H1 (cell line): ENCODE measurements around the gene SVEP1. TPM values are rescaled to one million over a fixed set of nuclear protein-coding genes. Genes with fewer than 3 reads are reported as not detected.

Experiments
- CTCF ChIA-PET: fragments of 300-600 bp; sonication (Branson Sonifier 250); formaldehyde crosslinking; loops from one replicate; lab custom pipeline; 2021; ENCODE audit not compliant: partially characterized antibody; lab: Charles Lee
- POLR2A ChIA-PET: fragments of 300-600 bp; sonication (Branson Sonifier 250); formaldehyde crosslinking; loops from one replicate; lab custom pipeline; 2021; ENCODE audit warnings: inconsistent platforms; ENCODE audit not compliant: partially characterized antibody; lab: Charles Lee
- DNase-seq, 2 experiments: peaks; one replicate each; pipeline versions ENCODE4 v3.0.0 to v3.0.0-alpha.2; 2010 to 2022; ENCODE audit warnings: low spot score in 2 of 2, low read depth in 1 of 2, mixed read lengths in 1 of 2
- FAIRE-seq: peaks from 2 replicates; lab custom pipeline; 2011; peaks lifted over from hg19 to GRCh38; lab: Jason Lieb, UNC
- H2AFZ ChIP-seq: 2 replicates; pipeline ENCODE4 v1.8.1; 2012; ENCODE audit warnings: low read length, inconsistent platforms
- H2AK5ac ChIP-seq: 2 replicates; pipeline ENCODE4 v1.6.1; 2013; ENCODE audit warnings: low read depth, low read length
- H2BK120ac ChIP-seq: replicated peaks from 2 replicates; pipeline ENCODE3; 2013; ENCODE audit warnings: low read depth, low read length, inconsistent platforms
- H2BK12ac ChIP-seq: 2 replicates; pipeline ENCODE4 v1.6.1; 2013; ENCODE audit warnings: low read depth, low read length
- H2BK15ac ChIP-seq: 2 replicates; pipeline ENCODE4 v1.6.1; 2013; ENCODE audit warnings: low read length
- H2BK20ac ChIP-seq: 2 replicates; pipeline ENCODE4 v1.6.1; 2013; ENCODE audit warnings: low read length
- H2BK5ac ChIP-seq: 2 replicates; pipeline ENCODE4 v1.6.1; 2013; ENCODE audit warnings: low read depth, low read length
- H3K14ac ChIP-seq: 2 replicates; pipeline ENCODE4 v1.6.1; 2013; ENCODE audit warnings: inconsistent platforms; ENCODE audit not compliant: insufficient read length
- H3K18ac ChIP-seq: 2 replicates; pipeline ENCODE4 v1.6.1; 2013; ENCODE audit warnings: low read length; ENCODE audit errors: extremely low read depth
- H3K23ac ChIP-seq: 2 replicates; pipeline ENCODE4 v1.6.1; 2013; ENCODE audit warnings: inconsistent platforms; ENCODE audit not compliant: insufficient read length
- H3K23me2 ChIP-seq: 2 replicates; pipeline ENCODE4 v1.6.1; 2013; ENCODE audit warnings: low read depth, low read length
- H3K27ac ChIP-seq: 2 replicates; pipeline ENCODE4 v1.6.1; 2011; ENCODE audit warnings: low read depth, low read length, inconsistent platforms
- H3K27me3 ChIP-seq, 4 experiments: replicated peaks in 1 of 4; 1 replicate in 1 of 4; 2 replicates in 3 of 4; pipeline versions ENCODE4 v1.6.1 to v1.8.1; 2011 to 2013; ENCODE audit warnings: low read length in 3 of 4, mild to moderate bottlenecking in 3 of 4, inconsistent platforms in 2 of 4, mixed read lengths in 2 of 4, moderate library complexity in 1 of 4; ENCODE audit not compliant: control insufficient read depth in 3 of 4, insufficient read depth in 3 of 4; ENCODE audit errors: extremely low read depth in 1 of 4
- H3K36me3 ChIP-seq, 4 experiments: 2 replicates each; pipeline versions ENCODE4 v1.6.1 to v1.8.1; 2011 to 2013; ENCODE audit warnings: mild to moderate bottlenecking in 4 of 4, low read length in 3 of 4, moderate library complexity in 2 of 4, control low read depth in 1 of 4, inconsistent platforms in 1 of 4; ENCODE audit not compliant: insufficient read depth in 4 of 4, control insufficient read depth in 2 of 4
- H3K4ac ChIP-seq: replicated peaks from 2 replicates; pipeline ENCODE3; 2013; ENCODE audit warnings: low read length, low read depth, mixed read lengths, inconsistent platforms; ENCODE audit not compliant: insufficient read length
- H3K4me1 ChIP-seq, 4 experiments: replicated peaks in 1 of 4; 1 replicate in 1 of 4; 2 replicates in 3 of 4; pipeline versions ENCODE4 v1.6.1 to v1.8.1; 2011 to 2013; ENCODE audit warnings: low read length in 3 of 4, inconsistent platforms in 2 of 4, mixed read lengths in 1 of 4; ENCODE audit not compliant: insufficient read depth in 4 of 4, control insufficient read depth in 3 of 4
- H3K4me2 ChIP-seq, 2 experiments: 2 replicates each; pipeline versions ENCODE4 v1.6.1 to v1.8.1; 2011 to 2013; ENCODE audit warnings: low read depth in 2 of 2, low read length in 2 of 2, control low read depth in 1 of 2, inconsistent platforms in 1 of 2, mild to moderate bottlenecking in 1 of 2; ENCODE audit not compliant: insufficient read depth in 1 of 2
- H3K4me3 ChIP-seq, 4 experiments: fragments of 200-600, 300-600 bp in 1 of 4; sonication (generic), shearing (Covaris generic), sonication (Bioruptor Twin) in 1 of 4; 2 replicates each; pipeline versions ENCODE4 v1.5.1 to v1.8.1; 2011 to 2016; ENCODE audit warnings: low read length in 4 of 4, low read depth in 3 of 4, control low read depth in 2 of 4, inconsistent platforms in 2 of 4, mild to moderate bottlenecking in 2 of 4, mixed read lengths in 1 of 4, moderate library complexity in 1 of 4; ENCODE audit not compliant: insufficient read depth in 2 of 4; ENCODE audit errors: extremely low read depth in 1 of 4
- H3K56ac ChIP-seq: replicated peaks from 2 replicates; pipeline ENCODE3; 2013; ENCODE audit warnings: low read depth, mild to moderate bottlenecking, mixed read lengths, low read length, inconsistent platforms; ENCODE audit not compliant: insufficient read length
- H3K79me1 ChIP-seq: 2 replicates; pipeline ENCODE4 v1.6.1; 2013; ENCODE audit warnings: low read depth, low read length, control low read depth
- H3K79me2 ChIP-seq, 2 experiments: 2 replicates each; pipeline versions ENCODE4 v1.6.1 to v1.8.1; 2012 to 2013; ENCODE audit warnings: low read length in 2 of 2, mild to moderate bottlenecking in 2 of 2, inconsistent platforms in 1 of 2; ENCODE audit not compliant: insufficient read depth in 2 of 2, control insufficient read depth in 1 of 2
- H3K9ac ChIP-seq, 4 experiments: replicated peaks in 1 of 4; 1 replicate in 1 of 4; 2 replicates in 3 of 4; pipeline versions ENCODE4 v1.6.1 to v1.8.1; 2011 to 2013; ENCODE audit warnings: low read depth in 3 of 4, low read length in 3 of 4, control low read depth in 2 of 4, mild to moderate bottlenecking in 2 of 4, moderate library complexity in 2 of 4, inconsistent platforms in 1 of 4; ENCODE audit errors: extremely low read depth in 1 of 4
- H3K9me3 ChIP-seq, 2 experiments: 2 replicates each; pipeline versions ENCODE4 v1.6.1 to v1.8.1; 2012 to 2013; ENCODE audit warnings: mild to moderate bottlenecking in 2 of 2, moderate library complexity in 2 of 2, control low read depth in 1 of 2, inconsistent platforms in 1 of 2, low read depth in 1 of 2, low read length in 1 of 2, mixed read lengths in 1 of 2; ENCODE audit not compliant: insufficient read depth in 2 of 2
- H4K20me1 ChIP-seq, 2 experiments: replicated peaks in 1 of 2; 2 replicates each; pipeline versions ENCODE3 to v1.8.1; 2011 to 2013; ENCODE audit warnings: inconsistent platforms in 2 of 2, low read length in 2 of 2, mild to moderate bottlenecking in 1 of 2; ENCODE audit not compliant: insufficient read depth in 2 of 2, control insufficient read depth in 1 of 2
- H4K5ac ChIP-seq: 2 replicates; pipeline ENCODE4 v1.6.1; 2013; ENCODE audit warnings: low read length, low read depth, mixed read lengths, inconsistent platforms; ENCODE audit not compliant: insufficient read length
- H4K8ac ChIP-seq: 2 replicates; pipeline ENCODE4 v1.8.0; 2013; ENCODE audit warnings: mild to moderate bottlenecking, moderate library complexity, low read length, inconsistent platforms; ENCODE audit not compliant: insufficient read depth; ENCODE audit errors: extremely low read depth
- H4K91ac ChIP-seq: replicated peaks from 2 replicates; pipeline ENCODE3; 2013; ENCODE audit warnings: low read length, mixed read lengths, inconsistent platforms; ENCODE audit not compliant: insufficient read length
- CHD1 ChIP-seq: IDR thresholded peaks from 2 replicates; pipeline ENCODE4 v1.6.1; 2012; ENCODE audit warnings: low read depth, low read length, improper control_type of control experiment
- CREB1 ChIP-seq: IDR thresholded peaks from 2 replicates; pipeline ENCODE4 v1.6.1; 2012; ENCODE audit warnings: inconsistent platforms
- CTCF ChIP-seq, 3 experiments: IDR thresholded peaks; 1 replicate in 2 of 3; 2 replicates in 1 of 3; pipeline versions ENCODE4 v1.5.1 to v1.6.1; 2011; ENCODE audit warnings: low read length in 3 of 3, mild to moderate bottlenecking in 3 of 3, inconsistent platforms in 2 of 3, low read depth in 1 of 3, moderate library complexity in 1 of 3; ENCODE audit not compliant: insufficient read depth in 1 of 3; ENCODE audit errors: control extremely low read depth in 1 of 3
- HDAC2 ChIP-seq, 2 experiments: fragments of 300-600 bp in 1 of 2; sonication (generic) in 1 of 2; IDR thresholded peaks; 2 replicates each; pipeline ENCODE4 v1.6.1; 2011 to 2012; ENCODE audit warnings: low read depth in 2 of 2, low read length in 2 of 2, mild to moderate bottlenecking in 2 of 2, moderate library complexity in 2 of 2, borderline replicate concordance in 1 of 2, inconsistent platforms in 1 of 2
- SP1 ChIP-seq: IDR thresholded peaks from 2 replicates; pipeline ENCODE4 v1.6.1; 2011; ENCODE audit warnings: low read depth, low read length
- USF2 ChIP-seq: IDR thresholded peaks from 2 replicates; pipeline ENCODE4 v1.6.1; 2011; ENCODE audit warnings: low read length, improper control_type of control experiment
- WGBS, 2 experiments: shearing (Covaris generic) in 1 of 2; methylation state at CpG; one replicate each; pipeline versions ENCODE4 v1.1.6 to v1.1.7; 2013 to 2015; ENCODE audit warnings: low lambda C conversion rate in 2 of 2, mixed read lengths in 2 of 2, inconsistent platforms in 1 of 2, low coverage in 1 of 2, missing lambda C conversion rate in 1 of 2; ENCODE audit not compliant: insufficient replicate concordance in 2 of 2, insufficient coverage in 1 of 2, insufficient read length in 1 of 2; ENCODE audit errors: extremely low coverage in 1 of 2, missing lambda C conversion rate in 1 of 2; 5-methylcytosine and 5-hydroxymethylcytosine counted together
- polyA plus RNA-seq, 7 experiments: library from polyadenylated mRNA; depleted of rRNA in 3 of 7; stranded (reverse) in 5 of 7; unstranded in 2 of 7; fragments of >200 nt in 5 of 7; fragments of 200-250 nt in 2 of 7; gene quantifications; 1 replicate in 5 of 7; 2 replicates in 1 of 7; 4 replicates in 1 of 7; pipeline versions ENCODE4 v1.2.1 to v1.2.3, GENCODE V29; 2011 to 2013; ENCODE audit warnings: missing spikeins in 2 of 7, mixed read lengths in 2 of 7
- total RNA-seq: library from RNA; stranded (reverse); fragmentation: NEBNext Ultra II Directional; extraction: Animal tissue kit (Norgen Biotek cat#: 25700); gene quantifications from 2 replicates; pipeline ENCODE4 v1.2.1, GENCODE V29; 2021

The SVEP1 gene
- total and polyA plus RNA-seq, 2 of the 8 experiments (the other 6 are each of a cell fraction or from before 2014, with no cell fraction given): 0.11 to 0.37 TPM

GRCh38 chr9:110486218-110486617 is 93.3 kb downstream of the SVEP1 start:
- CTCF ChIA-PET: interaction anchor here (0.6 to 1.6 kb wide), 2 partner anchors 45 to 452 kb away, joined by 3 read pairs; no protein-coding TSS in a partner anchor
- H3K14ac ChIP-seq: no peak overlapping the region
- H3K18ac ChIP-seq: no peak overlapping the region
- H3K79me1 ChIP-seq: no peaks in the 10 kb centered on the region
- no peak overlapping the region for H2BK120ac ChIP-seq
- no peak overlapping the region for H2AFZ ChIP-seq
- TF ChIP-seq SP1 (no peak), HDAC2 (IDR thresholded peaks at IDR 0.05; ENCODE audit: borderline replicate concordance in 1 of 2, low read depth in 2 of 2, low read length in 2 of 2) (no peak), USF2 (no peak), CTCF (IDR thresholded peaks at IDR 0.05; ENCODE audit: control extremely low read depth in 1 of 3, insufficient read depth in 1 of 3, low read depth in 1 of 3, low read length in 3 of 3) (no peak), CREB1 (no peak), CHD1 (no peak)
- no peak overlapping the region for H2BK20ac ChIP-seq
- H3K4me1 ChIP-seq: no peaks in the 10 kb centered on the region
- no peak overlapping the region for H3K4ac ChIP-seq
- H3K27me3 ChIP-seq: no peaks in the 10 kb centered on the region
- H3K36me3 ChIP-seq: no peaks in the 10 kb centered on the region
- WGBS, 2 experiments: 100% methylated on average over 1 of the region's 1 CpG; no CpG with 5 or more reads in 1 of the 2 experiments
- H2BK5ac ChIP-seq: no peak overlapping the region
- no peak for FAIRE-seq
- no peak for DNase-seq
- H3K9ac ChIP-seq: no peak overlapping the region
- H2BK12ac ChIP-seq: no peak overlapping the region
- no peak overlapping the region for H4K5ac ChIP-seq
- H3K9me3 ChIP-seq: no peaks in the 10 kb centered on the region
- no peak overlapping the region for H4K8ac ChIP-seq
- H3K27ac ChIP-seq: no peak overlapping the region
- H3K56ac ChIP-seq: no peak overlapping the region
- no peaks in the 10 kb centered on the region for H3K79me2 ChIP-seq
- POLR2A ChIA-PET: no interaction called here
- no peaks in the 10 kb centered on the region for H3K23me2 ChIP-seq
- no peak overlapping the region for H2AK5ac ChIP-seq
- H4K20me1 ChIP-seq: no peaks in the 10 kb centered on the region
- H3K4me2 ChIP-seq: no peak overlapping the region
- H4K91ac ChIP-seq: no peak overlapping the region
- no peak overlapping the region for H3K4me3 ChIP-seq
- H3K23ac ChIP-seq: no peak overlapping the region
- H2BK15ac ChIP-seq: no peak overlapping the region
